GM12878 (cell line): Measurements from ENCODE around the gene RAET1G.

Experiments
- ASH2L ChIP-seq: fragments of 300-600, 200-600 bp; sonication (generic); IDR thresholded peaks from 2 replicates; pipeline ENCODE4 v1.6.1; 2017; ENCODE audit warnings: low read depth, mild to moderate bottlenecking, borderline replicate concordance
- BCLAF1 ChIP-seq: fragments of 450-650 bp; IDR thresholded peaks from 2 replicates; pipeline ENCODE4 v1.6.1; 2017; ENCODE audit warnings: antibody characterized with exemption, mild to moderate bottlenecking, moderate library complexity
- CBX3 ChIP-seq: fragments of 200-600 bp; sonication (generic); IDR thresholded peaks from 2 replicates; pipeline ENCODE4 v1.6.1; 2016; ENCODE audit warnings: low read depth, borderline replicate concordance
- CHD2 ChIP-seq: IDR thresholded peaks from 2 replicates; pipeline ENCODE4 v1.6.1; 2011; ENCODE audit warnings: low read depth, low read length, improper control_type of control experiment, borderline replicate concordance
- EED ChIP-seq: sonication (generic); IDR thresholded peaks from 2 replicates; pipeline ENCODE4 v1.6.1; 2016; ENCODE audit warnings: antibody characterized with exemption, low read depth
- ELK1 ChIP-seq: IDR thresholded peaks from 2 replicates; pipeline ENCODE4 v1.6.1; 2012; ENCODE audit warnings: low read depth, low read length, improper control_type of control experiment
- EP300 ChIP-seq, 2 experiments: fragments of 150-350 bp in 1 of 2; IDR thresholded peaks; 2 replicates each; pipeline ENCODE4 v1.6.1; 2011 to 2012; ENCODE audit warnings: low read depth in 2 of 2, low read length in 2 of 2, borderline replicate concordance in 1 of 2, improper control_type of control experiment in 1 of 2, inconsistent platforms in 1 of 2; ENCODE audit not compliant: control insufficient read depth in 1 of 2
- EZH2 ChIP-seq: IDR thresholded peaks from 2 replicates; pipeline ENCODE4 v1.6.1; 2012; ENCODE audit warnings: low read depth, mild to moderate bottlenecking, control low read depth, inconsistent platforms, low read length, borderline replicate concordance; ENCODE audit not compliant: control insufficient read depth
- FOS ChIP-seq: IDR thresholded peaks from 3 replicates; pipeline ENCODE4 v1.6.1; 2011; ENCODE audit warnings: borderline replicate concordance; ENCODE audit not compliant: insufficient read length; ENCODE audit errors: extremely low read depth
- RFX5 ChIP-seq: IDR thresholded peaks from 2 replicates; pipeline ENCODE4 v1.6.1; 2011; ENCODE audit warnings: low read depth, low read length, improper control_type of control experiment
- SMC3 ChIP-seq: IDR thresholded peaks from 2 replicates; pipeline ENCODE4 v1.6.1; 2011; ENCODE audit warnings: low read length, improper control_type of control experiment, borderline replicate concordance
- TF ChIP-seq, protein P1 (sequence below): fragments of 450-650 bp; IDR thresholded peaks from 2 replicates; pipeline ENCODE4 v1.6.1; 2017; ENCODE audit warnings: low read depth, mild to moderate bottlenecking, moderate library complexity
- TF ChIP-seq, protein P2 (sequence below), 3 experiments: IDR thresholded peaks in 2 of 3; conservative IDR thresholded peaks in 1 of 3; 2 replicates each; pipeline ENCODE4 v1.5.1; 2011; ENCODE audit warnings: low read depth in 3 of 3, low read length in 3 of 3, mild to moderate bottlenecking in 3 of 3, control low read depth in 2 of 3, moderate library complexity in 2 of 3, inconsistent platforms in 1 of 3, mixed read lengths in 1 of 3; ENCODE audit not compliant: control insufficient read depth in 2 of 3, insufficient read depth in 1 of 3; ENCODE audit errors: extremely low read depth in 1 of 3
- TF ChIP-seq, protein P3 (sequence below): IDR thresholded peaks from 2 replicates; pipeline ENCODE4 v1.6.1; 2012; ENCODE audit warnings: mild to moderate bottlenecking, low read depth, low read length

- TF ChIP-seq, protein P1, sequence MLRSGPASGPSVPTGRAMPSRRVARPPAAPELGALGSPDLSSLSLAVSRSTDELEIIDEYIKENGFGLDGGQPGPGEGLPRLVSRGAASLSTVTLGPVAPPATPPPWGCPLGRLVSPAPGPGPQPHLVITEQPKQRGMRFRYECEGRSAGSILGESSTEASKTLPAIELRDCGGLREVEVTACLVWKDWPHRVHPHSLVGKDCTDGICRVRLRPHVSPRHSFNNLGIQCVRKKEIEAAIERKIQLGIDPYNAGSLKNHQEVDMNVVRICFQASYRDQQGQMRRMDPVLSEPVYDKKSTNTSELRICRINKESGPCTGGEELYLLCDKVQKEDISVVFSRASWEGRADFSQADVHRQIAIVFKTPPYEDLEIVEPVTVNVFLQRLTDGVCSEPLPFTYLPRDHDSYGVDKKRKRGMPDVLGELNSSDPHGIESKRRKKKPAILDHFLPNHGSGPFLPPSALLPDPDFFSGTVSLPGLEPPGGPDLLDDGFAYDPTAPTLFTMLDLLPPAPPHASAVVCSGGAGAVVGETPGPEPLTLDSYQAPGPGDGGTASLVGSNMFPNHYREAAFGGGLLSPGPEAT, result no peak
- TF ChIP-seq, protein P2, sequence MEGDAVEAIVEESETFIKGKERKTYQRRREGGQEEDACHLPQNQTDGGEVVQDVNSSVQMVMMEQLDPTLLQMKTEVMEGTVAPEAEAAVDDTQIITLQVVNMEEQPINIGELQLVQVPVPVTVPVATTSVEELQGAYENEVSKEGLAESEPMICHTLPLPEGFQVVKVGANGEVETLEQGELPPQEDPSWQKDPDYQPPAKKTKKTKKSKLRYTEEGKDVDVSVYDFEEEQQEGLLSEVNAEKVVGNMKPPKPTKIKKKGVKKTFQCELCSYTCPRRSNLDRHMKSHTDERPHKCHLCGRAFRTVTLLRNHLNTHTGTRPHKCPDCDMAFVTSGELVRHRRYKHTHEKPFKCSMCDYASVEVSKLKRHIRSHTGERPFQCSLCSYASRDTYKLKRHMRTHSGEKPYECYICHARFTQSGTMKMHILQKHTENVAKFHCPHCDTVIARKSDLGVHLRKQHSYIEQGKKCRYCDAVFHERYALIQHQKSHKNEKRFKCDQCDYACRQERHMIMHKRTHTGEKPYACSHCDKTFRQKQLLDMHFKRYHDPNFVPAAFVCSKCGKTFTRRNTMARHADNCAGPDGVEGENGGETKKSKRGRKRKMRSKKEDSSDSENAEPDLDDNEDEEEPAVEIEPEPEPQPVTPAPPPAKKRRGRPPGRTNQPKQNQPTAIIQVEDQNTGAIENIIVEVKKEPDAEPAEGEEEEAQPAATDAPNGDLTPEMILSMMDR (IDR thresholded peaks at IDR 0.05 in 2 of 3, conservative IDR thresholded peaks at IDR 0.05 in 1 of 3; ENCODE audit: control insufficient read depth in 2 of 3, extremely low read depth in 1 of 3, insufficient read depth in 1 of 3, low read depth in 3 of 3, low read length in 3 of 3), result no peak
- TF ChIP-seq ELK1 (no peak), RFX5 (no peak), EZH2 (no peak), BCLAF1 (no peak), CHD2 (no peak), SMC3 (no peak), CBX3 (no peak), EP300 (IDR thresholded peaks at IDR 0.05; ENCODE audit: borderline replicate concordance in 1 of 2, control insufficient read depth in 1 of 2, low read depth in 2 of 2, low read length in 2 of 2) (no peak), FOS (no peak), EED (no peak), ASH2L (no peak)
- TF ChIP-seq, protein P3, sequence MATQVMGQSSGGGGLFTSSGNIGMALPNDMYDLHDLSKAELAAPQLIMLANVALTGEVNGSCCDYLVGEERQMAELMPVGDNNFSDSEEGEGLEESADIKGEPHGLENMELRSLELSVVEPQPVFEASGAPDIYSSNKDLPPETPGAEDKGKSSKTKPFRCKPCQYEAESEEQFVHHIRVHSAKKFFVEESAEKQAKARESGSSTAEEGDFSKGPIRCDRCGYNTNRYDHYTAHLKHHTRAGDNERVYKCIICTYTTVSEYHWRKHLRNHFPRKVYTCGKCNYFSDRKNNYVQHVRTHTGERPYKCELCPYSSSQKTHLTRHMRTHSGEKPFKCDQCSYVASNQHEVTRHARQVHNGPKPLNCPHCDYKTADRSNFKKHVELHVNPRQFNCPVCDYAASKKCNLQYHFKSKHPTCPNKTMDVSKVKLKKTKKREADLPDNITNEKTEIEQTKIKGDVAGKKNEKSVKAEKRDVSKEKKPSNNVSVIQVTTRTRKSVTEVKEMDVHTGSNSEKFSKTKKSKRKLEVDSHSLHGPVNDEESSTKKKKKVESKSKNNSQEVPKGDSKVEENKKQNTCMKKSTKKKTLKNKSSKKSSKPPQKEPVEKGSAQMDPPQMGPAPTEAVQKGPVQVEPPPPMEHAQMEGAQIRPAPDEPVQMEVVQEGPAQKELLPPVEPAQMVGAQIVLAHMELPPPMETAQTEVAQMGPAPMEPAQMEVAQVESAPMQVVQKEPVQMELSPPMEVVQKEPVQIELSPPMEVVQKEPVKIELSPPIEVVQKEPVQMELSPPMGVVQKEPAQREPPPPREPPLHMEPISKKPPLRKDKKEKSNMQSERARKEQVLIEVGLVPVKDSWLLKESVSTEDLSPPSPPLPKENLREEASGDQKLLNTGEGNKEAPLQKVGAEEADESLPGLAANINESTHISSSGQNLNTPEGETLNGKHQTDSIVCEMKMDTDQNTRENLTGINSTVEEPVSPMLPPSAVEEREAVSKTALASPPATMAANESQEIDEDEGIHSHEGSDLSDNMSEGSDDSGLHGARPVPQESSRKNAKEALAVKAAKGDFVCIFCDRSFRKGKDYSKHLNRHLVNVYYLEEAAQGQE, result no peak
These were observed 50.7 kb downstream of the RAET1G start for GRCh38 chr6:149872233-149872632.
